SK-N-SH (cell line): ENCODE data around the gene MACROD2. TPM values are rescaled to one million over a fixed set of nuclear protein-coding genes. Genes with fewer than 3 reads are reported as not detected.
"Not testable (repeated sequence)": the region's sequence is repeated elsewhere in the genome, so short reads cannot be mapped to it uniquely, and the experiment has no call there.

Source experiments
- CTCF ChIA-PET: fragments of 300-600, 350-600 bp; formaldehyde crosslinking; extraction: SDS; loops from one replicate; lab custom pipeline; 2021; lab: Yijun Ruan, JAX
- POLR2A ChIA-PET: fragments of 350-600 bp; sonication (Branson Sonifier 250); formaldehyde crosslinking; extraction: SDS; loops from one replicate; lab custom pipeline; 2020; ENCODE audit warnings: antibody characterized with exemption, inconsistent platforms; lab: Yijun Ruan, JAX
- DNase-seq: peaks from one replicate; pipeline ENCODE4 v3.0.0; 2012
- H2AFZ ChIP-seq: fragments of 200-600 bp; sonication (generic); 2 replicates; pipeline ENCODE4 v1.8.1; 2016; ENCODE audit warnings: antibody characterized with exemption, mild to moderate bottlenecking, low read depth
- H3F3A ChIP-seq: fragments of 200-600 bp; sonication (generic); replicated peaks from 2 replicates; pipeline ENCODE3; 2016; ENCODE audit warnings: antibody characterized with exemption, mild to moderate bottlenecking; ENCODE audit not compliant: insufficient read depth
- H3K27ac ChIP-seq, 2 experiments: fragments of 200-500 bp in 1 of 2; fragments of 200-600 bp in 1 of 2; sonication (Bioruptor generic) in 1 of 2; sonication (generic), shearing (Covaris generic) in 1 of 2; 2 replicates each; pipeline versions ENCODE4 v1.5.1 to v1.6.1; 2014 to 2016; ENCODE audit warnings: low read depth in 2 of 2, inconsistent platforms in 1 of 2, low read length in 1 of 2, mild to moderate bottlenecking in 1 of 2, mixed read lengths in 1 of 2
- H3K27me3 ChIP-seq: fragments of 200-600 bp; sonication (generic), shearing (Covaris generic); 2 replicates; pipeline ENCODE4 v1.6.1; 2016; ENCODE audit warnings: mixed run types; ENCODE audit not compliant: insufficient read depth
- H3K36me3 ChIP-seq, 2 experiments: fragments of 200-500 bp in 1 of 2; fragments of 200-600 bp in 1 of 2; sonication (Bioruptor generic) in 1 of 2; sonication (generic) in 1 of 2; replicated peaks in 1 of 2; 2 replicates each; pipeline versions ENCODE3 to v1.5.1; 2014 to 2016; ENCODE audit warnings: low read length in 1 of 2, mild to moderate bottlenecking in 1 of 2; ENCODE audit not compliant: insufficient read depth in 2 of 2, control insufficient read depth in 1 of 2
- H3K4me1 ChIP-seq, 2 experiments: fragments of 200-500 bp in 1 of 2; fragments of 200-600 bp in 1 of 2; sonication (Bioruptor generic) in 1 of 2; sonication (generic), shearing (Covaris generic) in 1 of 2; 2 replicates each; pipeline versions ENCODE4 v1.5.1 to v1.6.1; 2014 to 2016; ENCODE audit warnings: low read depth in 1 of 2, low read length in 1 of 2, mixed run types in 1 of 2; ENCODE audit not compliant: insufficient read depth in 2 of 2, control insufficient read depth in 1 of 2
- H3K4me2 ChIP-seq: fragments of 200-600 bp; sonication (generic), shearing (Covaris generic); 2 replicates; pipeline ENCODE4 v1.6.1; 2017; ENCODE audit warnings: mixed run types
- H3K4me3 ChIP-seq, 2 experiments: fragments of 200-500 bp in 1 of 2; fragments of 200-600 bp in 1 of 2; sonication (Bioruptor generic) in 1 of 2; sonication (generic), shearing (Covaris generic) in 1 of 2; 2 replicates each; pipeline versions ENCODE4 v1.5.1 to v1.8.1; 2014 to 2016; ENCODE audit warnings: low read depth in 2 of 2, inconsistent platforms in 1 of 2, low read length in 1 of 2, mild to moderate bottlenecking in 1 of 2, mixed read lengths in 1 of 2, moderate library complexity in 1 of 2
- H3K79me2 ChIP-seq: fragments of 200-600 bp; sonication (generic); 2 replicates; pipeline ENCODE4 v1.8.1; 2017; ENCODE audit warnings: mild to moderate bottlenecking; ENCODE audit not compliant: insufficient read depth
- H3K9ac ChIP-seq: fragments of 200-600 bp; sonication (generic); 2 replicates; pipeline ENCODE4 v1.6.1; 2017; ENCODE audit warnings: mixed run types
- H3K9me2 ChIP-seq: fragments of 200-600 bp; sonication (generic); 2 replicates; pipeline ENCODE4 v1.6.1; 2017; ENCODE audit warnings: mixed run types
- H3K9me3 ChIP-seq: fragments of 200-600 bp; sonication (generic); 2 replicates; pipeline ENCODE4 v1.6.1; 2017; ENCODE audit warnings: mixed run types, mild to moderate bottlenecking, moderate library complexity
- H4K20me1 ChIP-seq: fragments of 200-600 bp; sonication (generic); 2 replicates; pipeline ENCODE4 v1.6.1; 2017; ENCODE audit warnings: mild to moderate bottlenecking, mixed run types; ENCODE audit not compliant: insufficient read depth
- CHD2 ChIP-seq: fragments of 150-350 bp; IDR thresholded peaks from 2 replicates; pipeline ENCODE4 v1.6.1; 2018; ENCODE audit warnings: low read length; ENCODE audit not compliant: partially characterized antibody
- ELF1 ChIP-seq: IDR thresholded peaks from 2 replicates; pipeline ENCODE4 v1.4.0; 2012
- EZH2phosphoT487 ChIP-seq: fragments of 200-600 bp; sonication (generic); IDR thresholded peaks from 2 replicates; pipeline ENCODE4 v1.6.1; 2017; ENCODE audit warnings: low read depth, mixed run types, mild to moderate bottlenecking, antibody characterized with exemption, moderate library complexity, borderline replicate concordance
- FOSL2 ChIP-seq: IDR thresholded peaks from 2 replicates; pipeline ENCODE4 v1.4.0; 2012; ENCODE audit warnings: low read depth, mild to moderate bottlenecking, moderate library complexity, borderline replicate concordance
- FOXJ3 ChIP-seq: sonication (generic); formaldehyde crosslinking; IDR thresholded peaks from 2 replicates; pipeline ENCODE4 v1.5.1; 2020; ENCODE audit warnings: mild to moderate bottlenecking, missing genetic modification reagents
- JUND ChIP-seq: IDR thresholded peaks from 2 replicates; pipeline ENCODE4 v1.4.0; 2012
- MEF2A ChIP-seq: IDR thresholded peaks from 2 replicates; pipeline ENCODE4 v1.4.0; 2012; ENCODE audit warnings: low read depth, borderline replicate concordance
- POLR2AphosphoS5 ChIP-seq: IDR thresholded peaks from 2 replicates; pipeline ENCODE4 v1.6.1; 2012; ENCODE audit warnings: low read depth, low read length
- RAD21 ChIP-seq: IDR thresholded peaks from 2 replicates; pipeline ENCODE4 v1.6.1; 2012; ENCODE audit warnings: mild to moderate bottlenecking, low read length
- RCOR1 ChIP-seq: fragments of 150-350 bp; IDR thresholded peaks from 2 replicates; pipeline ENCODE4 v1.6.1; 2017; ENCODE audit warnings: antibody characterized with exemption, low read length
- RFX5 ChIP-seq: IDR thresholded peaks from 2 replicates; pipeline ENCODE4 v1.6.1; 2012; ENCODE audit warnings: mild to moderate bottlenecking, improper control_type of control experiment, low read length
- RXRA ChIP-seq: IDR thresholded peaks from 2 replicates; pipeline ENCODE4 v1.4.0; 2012; ENCODE audit warnings: low read depth, mild to moderate bottlenecking, borderline replicate concordance
- TCF12 ChIP-seq: IDR thresholded peaks from 2 replicates; pipeline ENCODE4 v1.4.0; 2012
- YY1 ChIP-seq: IDR thresholded peaks from 2 replicates; pipeline ENCODE4 v1.4.0; 2012; ENCODE audit warnings: low read depth, mild to moderate bottlenecking
- WGBS: methylation state at CpG from one replicate; pipeline ENCODE4 v1.1.6; 2017; ENCODE audit warnings: low lambda C conversion rate; 5-methylcytosine and 5-hydroxymethylcytosine counted together
- polyA plus RNA-seq, 3 experiments: library from polyadenylated mRNA; depleted of rRNA; stranded (reverse); fragments of >200 nt; gene quantifications; 2 replicates each; pipeline ENCODE4 v1.2.3, GENCODE V29; 2012
- TF ChIP-seq, protein P1 (sequence below): fragments of 150-350 bp; IDR thresholded peaks from 2 replicates; pipeline ENCODE4 v1.6.1; 2017; ENCODE audit warnings: antibody characterized with exemption, low read length, low read depth, borderline replicate concordance
- TF ChIP-seq, protein P2 (sequence below): fragments of 200-600 bp; sonication (generic); IDR thresholded peaks from 2 replicates; pipeline ENCODE4 v1.6.1; 2017; ENCODE audit warnings: antibody characterized with exemption, mild to moderate bottlenecking, moderate library complexity
- TF ChIP-seq, protein P3 (sequence below): IDR thresholded peaks from 2 replicates; pipeline ENCODE4 v1.6.1; 2012; ENCODE audit warnings: mild to moderate bottlenecking, low read depth, low read length, moderate library complexity
- TF ChIP-seq, protein P4 (sequence below): IDR thresholded peaks from 2 replicates; pipeline ENCODE4 v1.4.0; 2012; ENCODE audit warnings: low read depth, borderline replicate concordance
- TF ChIP-seq, protein P5 (sequence below): IDR thresholded peaks from 2 replicates; pipeline ENCODE4 v1.4.0; 2012; ENCODE audit warnings: low read depth, borderline replicate concordance
- TF ChIP-seq, protein P6 (sequence below): fragments of 150-350 bp; IDR thresholded peaks from 2 replicates; pipeline ENCODE4 v1.6.1; 2016; ENCODE audit warnings: mild to moderate bottlenecking, low read depth, low read length

MACROD2 gene
- polyA plus RNA-seq, 1 of the 3 experiments (the other 2 are of a cell fraction) = 0.33 TPM

DNA sequence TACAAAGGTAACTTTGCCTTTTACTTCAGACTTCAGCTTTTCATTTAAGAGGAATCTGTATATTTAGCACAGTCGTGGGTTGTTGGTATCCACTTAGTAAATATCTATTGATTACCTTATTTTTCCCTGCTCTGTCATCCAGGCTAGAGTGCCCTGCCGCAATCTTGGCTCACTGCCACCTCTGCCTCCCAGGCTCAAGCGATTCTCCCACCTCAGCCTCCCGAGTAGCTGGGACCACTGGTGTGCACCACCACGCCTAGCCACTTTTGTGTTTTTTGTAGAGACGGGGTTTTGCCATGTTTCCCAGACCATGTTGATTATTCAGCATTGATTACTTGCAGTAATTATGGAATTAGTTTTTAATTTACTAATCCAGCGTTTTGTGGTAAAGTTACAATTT, 41.3 kb downstream of the MACROD2 start:
- Histone ChIP-seq H3K79me2 (no peaks in the 10 kb centered on the region), H3K27ac (no peak overlapping the region), H3K9me3 (no peaks in the 10 kb centered on the region), H3K36me3 (no peaks in the 10 kb centered on the region), H2AFZ (no peak overlapping the region), H3K9me2 (no peaks in the 10 kb centered on the region), H3K4me1 (no peaks in the 10 kb centered on the region), H4K20me1 (no peaks in the 10 kb centered on the region), H3K4me2 (no peak overlapping the region), H3K4me3 (no peak overlapping the region), H3K9ac (no peak overlapping the region), H3F3A (no peaks in the 10 kb centered on the region), H3K27me3 (no peaks in the 10 kb centered on the region)
- ChIA-PET CTCF (interaction anchor here (1.0 to 1.5 kb wide), 3 partner anchors 11 to 41 kb away, joined by 3 to 4 read pairs (median 3); no protein-coding TSS in a partner anchor), POLR2A (no interaction called here)
- WGBS = 77% methylated on average over 7 of the region's 7 CpGs
- no peak for DNase-seq
- TF ChIP-seq JUND = no peak
- TF ChIP-seq, protein P1, sequence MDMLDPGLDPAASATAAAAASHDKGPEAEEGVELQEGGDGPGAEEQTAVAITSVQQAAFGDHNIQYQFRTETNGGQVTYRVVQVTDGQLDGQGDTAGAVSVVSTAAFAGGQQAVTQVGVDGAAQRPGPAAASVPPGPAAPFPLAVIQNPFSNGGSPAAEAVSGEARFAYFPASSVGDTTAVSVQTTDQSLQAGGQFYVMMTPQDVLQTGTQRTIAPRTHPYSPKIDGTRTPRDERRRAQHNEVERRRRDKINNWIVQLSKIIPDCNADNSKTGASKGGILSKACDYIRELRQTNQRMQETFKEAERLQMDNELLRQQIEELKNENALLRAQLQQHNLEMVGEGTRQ = no peak
- TF ChIP-seq CHD2 = no peak
- TF ChIP-seq FOXJ3 (CRISPR knock-in tag) = no peak
- TF ChIP-seq ELF1 = no peak
- no peak for TF ChIP-seq EZH2phosphoT487
- TF ChIP-seq, protein P2, sequence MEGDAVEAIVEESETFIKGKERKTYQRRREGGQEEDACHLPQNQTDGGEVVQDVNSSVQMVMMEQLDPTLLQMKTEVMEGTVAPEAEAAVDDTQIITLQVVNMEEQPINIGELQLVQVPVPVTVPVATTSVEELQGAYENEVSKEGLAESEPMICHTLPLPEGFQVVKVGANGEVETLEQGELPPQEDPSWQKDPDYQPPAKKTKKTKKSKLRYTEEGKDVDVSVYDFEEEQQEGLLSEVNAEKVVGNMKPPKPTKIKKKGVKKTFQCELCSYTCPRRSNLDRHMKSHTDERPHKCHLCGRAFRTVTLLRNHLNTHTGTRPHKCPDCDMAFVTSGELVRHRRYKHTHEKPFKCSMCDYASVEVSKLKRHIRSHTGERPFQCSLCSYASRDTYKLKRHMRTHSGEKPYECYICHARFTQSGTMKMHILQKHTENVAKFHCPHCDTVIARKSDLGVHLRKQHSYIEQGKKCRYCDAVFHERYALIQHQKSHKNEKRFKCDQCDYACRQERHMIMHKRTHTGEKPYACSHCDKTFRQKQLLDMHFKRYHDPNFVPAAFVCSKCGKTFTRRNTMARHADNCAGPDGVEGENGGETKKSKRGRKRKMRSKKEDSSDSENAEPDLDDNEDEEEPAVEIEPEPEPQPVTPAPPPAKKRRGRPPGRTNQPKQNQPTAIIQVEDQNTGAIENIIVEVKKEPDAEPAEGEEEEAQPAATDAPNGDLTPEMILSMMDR = no peak
- no peak for TF ChIP-seq RXRA
- no peak for TF ChIP-seq FOSL2
- TF ChIP-seq, protein P3, sequence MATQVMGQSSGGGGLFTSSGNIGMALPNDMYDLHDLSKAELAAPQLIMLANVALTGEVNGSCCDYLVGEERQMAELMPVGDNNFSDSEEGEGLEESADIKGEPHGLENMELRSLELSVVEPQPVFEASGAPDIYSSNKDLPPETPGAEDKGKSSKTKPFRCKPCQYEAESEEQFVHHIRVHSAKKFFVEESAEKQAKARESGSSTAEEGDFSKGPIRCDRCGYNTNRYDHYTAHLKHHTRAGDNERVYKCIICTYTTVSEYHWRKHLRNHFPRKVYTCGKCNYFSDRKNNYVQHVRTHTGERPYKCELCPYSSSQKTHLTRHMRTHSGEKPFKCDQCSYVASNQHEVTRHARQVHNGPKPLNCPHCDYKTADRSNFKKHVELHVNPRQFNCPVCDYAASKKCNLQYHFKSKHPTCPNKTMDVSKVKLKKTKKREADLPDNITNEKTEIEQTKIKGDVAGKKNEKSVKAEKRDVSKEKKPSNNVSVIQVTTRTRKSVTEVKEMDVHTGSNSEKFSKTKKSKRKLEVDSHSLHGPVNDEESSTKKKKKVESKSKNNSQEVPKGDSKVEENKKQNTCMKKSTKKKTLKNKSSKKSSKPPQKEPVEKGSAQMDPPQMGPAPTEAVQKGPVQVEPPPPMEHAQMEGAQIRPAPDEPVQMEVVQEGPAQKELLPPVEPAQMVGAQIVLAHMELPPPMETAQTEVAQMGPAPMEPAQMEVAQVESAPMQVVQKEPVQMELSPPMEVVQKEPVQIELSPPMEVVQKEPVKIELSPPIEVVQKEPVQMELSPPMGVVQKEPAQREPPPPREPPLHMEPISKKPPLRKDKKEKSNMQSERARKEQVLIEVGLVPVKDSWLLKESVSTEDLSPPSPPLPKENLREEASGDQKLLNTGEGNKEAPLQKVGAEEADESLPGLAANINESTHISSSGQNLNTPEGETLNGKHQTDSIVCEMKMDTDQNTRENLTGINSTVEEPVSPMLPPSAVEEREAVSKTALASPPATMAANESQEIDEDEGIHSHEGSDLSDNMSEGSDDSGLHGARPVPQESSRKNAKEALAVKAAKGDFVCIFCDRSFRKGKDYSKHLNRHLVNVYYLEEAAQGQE = no peak
- TF ChIP-seq YY1 = no peak
- no peak for TF ChIP-seq MEF2A
- TF ChIP-seq POLR2AphosphoS5 = no peak
- TF ChIP-seq TCF12 = no peak
- no peak for TF ChIP-seq RFX5
- TF ChIP-seq, protein P4, sequence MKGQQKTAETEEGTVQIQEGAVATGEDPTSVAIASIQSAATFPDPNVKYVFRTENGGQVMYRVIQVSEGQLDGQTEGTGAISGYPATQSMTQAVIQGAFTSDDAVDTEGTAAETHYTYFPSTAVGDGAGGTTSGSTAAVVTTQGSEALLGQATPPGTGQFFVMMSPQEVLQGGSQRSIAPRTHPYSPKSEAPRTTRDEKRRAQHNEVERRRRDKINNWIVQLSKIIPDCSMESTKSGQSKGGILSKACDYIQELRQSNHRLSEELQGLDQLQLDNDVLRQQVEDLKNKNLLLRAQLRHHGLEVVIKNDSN = no peak
- TF ChIP-seq, protein P5, sequence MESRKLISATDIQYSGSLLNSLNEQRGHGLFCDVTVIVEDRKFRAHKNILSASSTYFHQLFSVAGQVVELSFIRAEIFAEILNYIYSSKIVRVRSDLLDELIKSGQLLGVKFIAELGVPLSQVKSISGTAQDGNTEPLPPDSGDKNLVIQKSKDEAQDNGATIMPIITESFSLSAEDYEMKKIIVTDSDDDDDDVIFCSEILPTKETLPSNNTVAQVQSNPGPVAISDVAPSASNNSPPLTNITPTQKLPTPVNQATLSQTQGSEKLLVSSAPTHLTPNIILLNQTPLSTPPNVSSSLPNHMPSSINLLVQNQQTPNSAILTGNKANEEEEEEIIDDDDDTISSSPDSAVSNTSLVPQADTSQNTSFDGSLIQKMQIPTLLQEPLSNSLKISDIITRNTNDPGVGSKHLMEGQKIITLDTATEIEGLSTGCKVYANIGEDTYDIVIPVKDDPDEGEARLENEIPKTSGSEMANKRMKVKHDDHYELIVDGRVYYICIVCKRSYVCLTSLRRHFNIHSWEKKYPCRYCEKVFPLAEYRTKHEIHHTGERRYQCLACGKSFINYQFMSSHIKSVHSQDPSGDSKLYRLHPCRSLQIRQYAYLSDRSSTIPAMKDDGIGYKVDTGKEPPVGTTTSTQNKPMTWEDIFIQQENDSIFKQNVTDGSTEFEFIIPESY = no peak
- TF ChIP-seq RAD21 = no peak
- no peak for TF ChIP-seq RCOR1
- TF ChIP-seq, protein P6, sequence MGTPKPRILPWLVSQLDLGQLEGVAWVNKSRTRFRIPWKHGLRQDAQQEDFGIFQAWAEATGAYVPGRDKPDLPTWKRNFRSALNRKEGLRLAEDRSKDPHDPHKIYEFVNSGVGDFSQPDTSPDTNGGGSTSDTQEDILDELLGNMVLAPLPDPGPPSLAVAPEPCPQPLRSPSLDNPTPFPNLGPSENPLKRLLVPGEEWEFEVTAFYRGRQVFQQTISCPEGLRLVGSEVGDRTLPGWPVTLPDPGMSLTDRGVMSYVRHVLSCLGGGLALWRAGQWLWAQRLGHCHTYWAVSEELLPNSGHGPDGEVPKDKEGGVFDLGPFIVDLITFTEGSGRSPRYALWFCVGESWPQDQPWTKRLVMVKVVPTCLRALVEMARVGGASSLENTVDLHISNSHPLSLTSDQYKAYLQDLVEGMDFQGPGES = no peak

DNA sequence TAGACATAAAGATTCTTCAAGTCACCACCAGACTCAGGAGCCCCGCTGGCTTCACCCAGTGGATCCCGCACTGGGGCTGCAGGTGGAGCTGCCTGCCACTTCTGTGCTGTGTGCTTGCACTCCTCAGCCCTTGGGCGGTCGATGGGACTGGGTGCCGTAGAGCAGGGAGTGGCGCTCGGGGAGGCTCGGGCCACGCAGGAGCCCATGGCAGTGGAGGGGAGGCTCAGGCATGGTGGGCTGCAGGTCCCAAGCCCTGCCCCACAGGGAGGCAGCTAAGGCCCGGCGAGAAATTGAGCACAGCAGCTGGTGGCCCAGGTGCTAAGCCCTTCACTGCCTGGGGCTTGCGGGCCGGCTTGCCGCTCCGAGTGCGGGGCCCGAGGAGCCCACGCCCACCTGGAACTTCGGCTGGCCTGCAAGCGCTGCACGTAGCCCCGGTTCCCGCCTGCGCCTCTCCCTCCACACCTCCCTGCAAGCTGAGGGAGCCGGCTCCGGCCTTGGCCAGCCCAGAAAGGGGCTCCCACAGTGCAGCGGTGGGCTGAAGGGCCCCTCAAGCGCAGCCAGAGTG, 49.5 kb downstream of the MACROD2 start:
- H3K27me3 ChIP-seq, H3K9me2 ChIP-seq, H3F3A ChIP-seq, H3K4me1 ChIP-seq, CTCF ChIA-PET, DNase-seq, POLR2A ChIA-PET, H3K9ac ChIP-seq, H3K79me2 ChIP-seq, H3K27ac ChIP-seq, H3K4me3 ChIP-seq, H3K36me3 ChIP-seq, H3K9me3 ChIP-seq, H3K4me2 ChIP-seq, H2AFZ ChIP-seq, H4K20me1 ChIP-seq: not testable (repeated sequence)
- 84% methylated on average over 10 of the region's 28 CpGs for WGBS
